PC-9 (cell line): Measurements from ENCODE around the gene PPBP. TPM values are rescaled to one million over a fixed set of nuclear protein-coding genes. Genes with fewer than 3 reads are reported as not detected.

Experiments used
- BruUV-seq: library from RNA; stranded (reverse); fragments of 400-500 nt; replicated peaks from 2 replicates; lab custom pipeline; 2021; lab: Mats Ljungman, UMichigan
- CTCF ChIA-PET: fragments of 300-600 bp; sonication (Branson Sonifier 250); formaldehyde crosslinking; loops from one replicate; lab custom pipeline; 2022; ENCODE audit warnings: antibody characterized with exemption; lab: Charles Lee
- POLR2A ChIA-PET: fragments of 300-600 bp; sonication (Branson Sonifier 250); formaldehyde crosslinking; loops from one replicate; lab custom pipeline; 2022; ENCODE audit warnings: antibody characterized with exemption; ENCODE audit not compliant: unreplicated experiment; lab: Charles Lee
- DNase-seq, 2 experiments: peaks; one replicate each; pipeline versions ENCODE4 v3.0.0 to v3.0.0-alpha.2; 2015 to 2022; ENCODE audit warnings: mixed read lengths in 1 of 2
- H2AFZ ChIP-seq: fragments of 200-600 bp; sonication (generic); 2 replicates; pipeline ENCODE4 v1.8.1; 2017; ENCODE audit warnings: antibody characterized with exemption
- H3F3A ChIP-seq: fragments of 200-600 bp; sonication (generic); 2 replicates; pipeline ENCODE4 v1.8.1; 2017; ENCODE audit warnings: antibody characterized with exemption, mild to moderate bottlenecking, low read depth; ENCODE audit not compliant: insufficient read depth
- H3K27ac ChIP-seq: fragments of 200-600 bp; sonication (generic); 2 replicates; pipeline ENCODE4 v1.6.1; 2016; ENCODE audit warnings: mixed run types
- H3K27me3 ChIP-seq: fragments of 200-600 bp; sonication (generic); 2 replicates; pipeline ENCODE4 v1.6.1; 2016; ENCODE audit warnings: low read depth, mixed run types; ENCODE audit not compliant: insufficient read depth
- H3K36me3 ChIP-seq: fragments of 200-600 bp; sonication (generic); 2 replicates; pipeline ENCODE4 v1.6.1; 2016; ENCODE audit warnings: low read depth, mixed run types
- H3K4me1 ChIP-seq: fragments of 200-600 bp; sonication (generic); replicated peaks from 2 replicates; pipeline ENCODE4 v1.6.1; 2016; ENCODE audit warnings: mixed run types; ENCODE audit not compliant: insufficient read depth
- H3K4me2 ChIP-seq: fragments of 200-600 bp; sonication (generic); 2 replicates; pipeline ENCODE4 v1.6.1; 2017; ENCODE audit warnings: mixed run types
- H3K4me3 ChIP-seq: fragments of 200-600 bp; sonication (generic); 2 replicates; pipeline ENCODE4 v1.6.1; 2016; ENCODE audit warnings: mixed run types
- H3K79me2 ChIP-seq: fragments of 200-600 bp; sonication (generic); 2 replicates; pipeline ENCODE4 v1.6.1; 2017; ENCODE audit warnings: low read depth, mixed run types
- H3K9me2 ChIP-seq: fragments of 200-600 bp; sonication (generic); 2 replicates; pipeline ENCODE4 v1.8.1; 2017; ENCODE audit warnings: mild to moderate bottlenecking; ENCODE audit not compliant: insufficient read depth
- H3K9me3 ChIP-seq: fragments of 200-600 bp; sonication (generic); 2 replicates; pipeline ENCODE4 v1.8.1; 2016; ENCODE audit warnings: low read depth; ENCODE audit not compliant: insufficient read depth
- H4K20me1 ChIP-seq: fragments of 200-600 bp; sonication (generic); 2 replicates; pipeline ENCODE4 v1.8.1; 2017; ENCODE audit not compliant: insufficient read depth
- EZH2 ChIP-seq: fragments of 200-600 bp; sonication (generic); IDR thresholded peaks from 2 replicates; pipeline ENCODE4 v1.8.0; 2017; ENCODE audit warnings: antibody characterized with exemption, low read depth
- intact Hi-C: fragments of 100-400 bp; cut with micrococcal nuclease; formaldehyde crosslinking; loops from one replicate; pipeline ENCODE4 v1.10.0; 2022; ENCODE audit not compliant: unreplicated experiment
- total RNA-seq: library from RNA; stranded (reverse); gene quantifications from 2 replicates; pipeline ENCODE4 v1.2.3, GENCODE V29; 2021
- TF ChIP-seq, protein P1 (sequence below): fragments of 200-600 bp; sonication (generic); conservative IDR thresholded peaks from 2 replicates; pipeline ENCODE4 v1.6.1; 2017; ENCODE audit warnings: mixed run types, antibody characterized with exemption, mild to moderate bottlenecking, moderate library complexity

The PPBP gene
- total RNA-seq, 1 experiment from 2014 or later = not detected

DNA sequence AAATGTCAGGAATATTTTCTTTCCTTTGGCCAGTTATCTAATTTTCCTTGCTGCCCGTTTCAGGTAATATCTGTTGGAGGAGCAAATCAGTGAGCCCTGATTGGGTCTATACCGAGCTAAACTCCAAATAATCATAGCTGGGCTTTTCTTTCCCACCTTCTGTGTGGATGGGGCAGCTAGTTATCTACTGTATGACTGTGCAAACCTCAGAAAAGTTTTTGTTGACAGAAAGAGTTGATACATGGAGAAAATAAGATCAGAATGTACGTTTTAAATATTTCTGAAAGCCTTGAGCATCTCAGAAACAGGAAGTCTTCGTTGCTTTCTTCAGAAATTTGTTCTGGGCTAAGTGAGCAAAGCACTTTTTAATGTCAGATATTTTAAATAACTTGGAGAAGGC lies 16.7 kb upstream of the PPBP start:
- no peaks in the 10 kb centered on the region for H4K20me1 ChIP-seq
- TF ChIP-seq, protein P1, sequence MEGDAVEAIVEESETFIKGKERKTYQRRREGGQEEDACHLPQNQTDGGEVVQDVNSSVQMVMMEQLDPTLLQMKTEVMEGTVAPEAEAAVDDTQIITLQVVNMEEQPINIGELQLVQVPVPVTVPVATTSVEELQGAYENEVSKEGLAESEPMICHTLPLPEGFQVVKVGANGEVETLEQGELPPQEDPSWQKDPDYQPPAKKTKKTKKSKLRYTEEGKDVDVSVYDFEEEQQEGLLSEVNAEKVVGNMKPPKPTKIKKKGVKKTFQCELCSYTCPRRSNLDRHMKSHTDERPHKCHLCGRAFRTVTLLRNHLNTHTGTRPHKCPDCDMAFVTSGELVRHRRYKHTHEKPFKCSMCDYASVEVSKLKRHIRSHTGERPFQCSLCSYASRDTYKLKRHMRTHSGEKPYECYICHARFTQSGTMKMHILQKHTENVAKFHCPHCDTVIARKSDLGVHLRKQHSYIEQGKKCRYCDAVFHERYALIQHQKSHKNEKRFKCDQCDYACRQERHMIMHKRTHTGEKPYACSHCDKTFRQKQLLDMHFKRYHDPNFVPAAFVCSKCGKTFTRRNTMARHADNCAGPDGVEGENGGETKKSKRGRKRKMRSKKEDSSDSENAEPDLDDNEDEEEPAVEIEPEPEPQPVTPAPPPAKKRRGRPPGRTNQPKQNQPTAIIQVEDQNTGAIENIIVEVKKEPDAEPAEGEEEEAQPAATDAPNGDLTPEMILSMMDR = no peak
- TF ChIP-seq EZH2 = no peak
- H3K4me1 ChIP-seq = peaks cover 15% of the 10 kb centered on the region
- ChIA-PET CTCF (no interaction called here), POLR2A (interaction anchor here (0.5 kb wide), 1 partner anchor 296 kb away, joined by 3 read pairs; no protein-coding TSS in a partner anchor)
- no peak overlapping the region for H2AFZ ChIP-seq
- intact Hi-C loops = no loop called here
- H3K9me2 ChIP-seq = 0 out of 2 replicates have a peak, but pooled peaks cover 5% of the 10 kb centered on the region
- no peak overlapping the region for H3K4me3 ChIP-seq
- H3K36me3 ChIP-seq = no peaks in the 10 kb centered on the region
- peaks cover 10% of the 10 kb centered on the region; the same call in 1 of the 2 replicates for H3F3A ChIP-seq
- H3K27ac ChIP-seq = peak overlapping the region; percentile 68
- peak overlapping the region; percentile 54 for H3K4me2 ChIP-seq
- BruUV-seq = no TSS peak
- H3K27me3 ChIP-seq = no peaks in the 10 kb centered on the region
- H3K79me2 ChIP-seq = no peaks in the 10 kb centered on the region
- no peak for DNase-seq
- no peaks in the 10 kb centered on the region for H3K9me3 ChIP-seq

DNA sequence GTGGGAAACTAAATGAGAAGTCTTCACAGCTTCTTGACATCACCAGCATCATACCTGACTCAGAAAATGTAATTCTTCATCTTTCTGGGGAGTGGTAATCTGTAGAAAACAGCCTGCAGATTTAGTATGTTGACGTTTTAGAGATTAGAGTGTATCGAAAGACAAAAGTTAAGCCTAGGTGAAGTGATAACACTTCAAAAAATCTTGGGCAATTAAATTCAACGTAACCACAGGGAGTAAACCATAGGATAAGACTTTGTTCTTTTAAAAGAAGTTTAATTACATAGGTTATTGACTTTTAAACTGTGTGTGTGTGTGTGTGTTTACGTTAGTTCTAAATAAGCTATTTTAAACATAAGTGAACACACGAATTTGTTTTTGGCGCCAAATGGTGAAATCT lies 12.3 kb upstream of the PPBP start:
- Histone ChIP-seq H3K9me2 (no peaks in the 10 kb centered on the region), H3K4me2 (no peak overlapping the region), H3K79me2 (no peaks in the 10 kb centered on the region), H2AFZ (no peak overlapping the region), H3K36me3 (no peaks in the 10 kb centered on the region), H3F3A (peaks cover under 1% of the 10 kb centered on the region; the same call in 1 of the 2 replicates), H3K9me3 (no peaks in the 10 kb centered on the region), H3K4me3 (no peak overlapping the region), H4K20me1 (no peaks in the 10 kb centered on the region), H3K27me3 (no peaks in the 10 kb centered on the region), H3K4me1 (peaks cover 5% of the 10 kb centered on the region), H3K27ac (no peak overlapping the region)
- POLR2A ChIA-PET = interaction anchor here (0.5 kb wide), 1 partner anchor 460 kb away, joined by 5 read pairs; no protein-coding TSS in a partner anchor
- no peak for DNase-seq
- CTCF ChIA-PET = no interaction called here
- no TSS peak for BruUV-seq
- intact Hi-C loops = no loop called here
- TF ChIP-seq EZH2 = no peak

DNA sequence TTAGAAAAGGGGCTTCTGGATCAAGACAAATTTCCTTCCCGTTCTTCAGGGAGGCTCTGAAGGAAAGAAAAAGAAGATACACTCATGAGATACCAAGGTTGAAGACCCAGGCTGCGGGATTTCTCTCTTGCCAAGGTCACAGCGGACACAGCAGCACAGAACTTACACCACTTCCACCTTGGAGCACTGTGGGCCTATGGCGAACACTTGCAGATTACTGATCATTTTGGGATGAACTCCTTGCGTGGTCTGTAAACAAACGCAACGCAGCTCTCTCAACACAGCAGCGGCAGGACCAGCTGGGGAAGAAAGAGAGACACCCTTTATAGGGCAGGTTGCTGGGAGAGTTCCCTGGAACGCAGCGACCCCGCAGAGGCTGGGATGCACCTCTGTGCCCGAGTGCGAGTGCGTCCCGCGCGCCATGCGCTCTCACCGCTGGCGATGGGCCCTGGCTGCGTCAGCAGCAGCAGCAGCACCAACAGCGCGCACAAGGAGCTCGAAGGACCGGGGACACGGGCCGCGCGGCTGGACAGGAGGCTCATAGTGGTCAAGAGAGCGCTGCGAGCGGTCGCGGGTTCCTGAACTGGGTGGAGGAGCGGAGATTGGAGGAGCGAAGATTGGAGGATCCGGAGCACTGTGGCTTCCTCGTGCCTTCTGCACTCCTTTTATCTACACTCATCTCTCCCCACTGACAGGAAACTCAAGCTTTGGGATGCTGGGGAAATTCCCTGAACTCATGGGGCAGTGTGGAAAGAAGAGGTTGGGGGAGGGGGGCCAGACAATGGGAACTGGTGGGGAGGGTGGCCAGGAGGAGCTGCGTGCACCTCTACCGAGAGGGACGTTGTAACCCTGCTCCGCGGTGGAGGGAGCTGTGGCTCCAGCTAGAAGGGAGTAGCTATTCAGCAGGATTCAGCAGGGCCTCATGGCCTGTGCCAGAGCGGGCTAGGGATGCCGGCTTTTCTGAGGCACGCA lies 10.3 kb upstream of the PPBP start, which contains the start of gene CXCL5:
TSS of gene CXCL5 (minus strand) at position 638 of the 972 bp plus-strand sequence. CDS start at position 542, 96 bp downstream.
- Histone ChIP-seq H3K9me3 (no peaks in the 10 kb centered on the region), H2AFZ (no peak within 1 kb of the TSS), H4K20me1 (no peaks in the 10 kb centered on the region), H3K4me1 (no peaks in the 10 kb centered on the region), H3K4me2 (no peak within 1 kb of the TSS), H3K36me3 (no peaks in the 10 kb centered on the region), H3K27ac (no peak within 1 kb of the TSS), H3K79me2 (no peaks in the 10 kb centered on the region), H3K4me3 (no peak within 1 kb of the TSS), H3K9me2 (no peaks in the 10 kb centered on the region; the same call in 1 of the 2 replicates), H3K27me3 (no peaks in the 10 kb centered on the region), H3F3A (no peaks in the 10 kb centered on the region)
- intact Hi-C loops = no loop called here
- DNase-seq = no peak
- CTCF ChIA-PET = no interaction called here
- POLR2A ChIA-PET = no interaction called here
- TF ChIP-seq EZH2 = no peak
- TF ChIP-seq, protein P1 = no peak
- BruUV-seq = no TSS peak
